OCI-LY3 (cell line): ENCODE measurements around the gene SRC.

Experiments used
- H2AFZ ChIP-seq: fragments of 200-600, 300-600 bp; shearing (Covaris generic); 2 replicates; pipeline ENCODE4 v1.6.0; 2014; ENCODE audit warnings: antibody characterized with exemption, low read depth, low read length
- H3K27ac ChIP-seq: fragments of 200-600, 300-600 bp; sonication (generic); 2 replicates; pipeline ENCODE4 v1.5.1; 2014; ENCODE audit warnings: mild to moderate bottlenecking, low read length, moderate library complexity, mixed read lengths
- H3K27me3 ChIP-seq: fragments of 200-600, 300-600 bp; sonication (generic); 2 replicates; pipeline ENCODE4 v1.6.1; 2014; ENCODE audit warnings: low read depth, low read length, mixed read lengths
- H3K36me3 ChIP-seq: fragments of 200-600, 300-600 bp; sonication (generic); replicated peaks from 2 replicates; pipeline ENCODE3; 2014; ENCODE audit warnings: low read depth, low read length, mixed read lengths
- H3K4me1 ChIP-seq: fragments of 300-600, 200-600 bp; sonication (generic); 2 replicates; pipeline ENCODE4 v1.6.1; 2014; ENCODE audit warnings: low read length, mixed read lengths
- H3K4me2 ChIP-seq: fragments of 200-600, 300-600 bp; sonication (generic); 2 replicates; pipeline ENCODE4 v1.6.1; 2014; ENCODE audit warnings: low read length, mixed read lengths
- H3K4me3 ChIP-seq: fragments of 300-600, 200-600 bp; sonication (generic); 2 replicates; pipeline ENCODE4 v1.5.1; 2014; ENCODE audit warnings: antibody characterized with exemption, mild to moderate bottlenecking, low read length, moderate library complexity
- H3K79me2 ChIP-seq: fragments of 300-600, 200-600 bp; shearing (Covaris generic); 2 replicates; pipeline ENCODE4 v1.6.1; 2014; ENCODE audit warnings: mild to moderate bottlenecking, low read length, mixed read lengths
- H3K9ac ChIP-seq: fragments of 300-600, 200-600 bp; shearing (Covaris generic); 2 replicates; pipeline ENCODE4 v1.6.0; 2014; ENCODE audit warnings: mild to moderate bottlenecking, low read length, moderate library complexity
- H3K9me3 ChIP-seq: fragments of 200-600, 300-600 bp; shearing (Covaris generic); 2 replicates; pipeline ENCODE4 v1.6.1; 2014; ENCODE audit warnings: low read length, mixed read lengths; ENCODE audit not compliant: insufficient read depth
- H4K20me1 ChIP-seq: fragments of 200-600, 300-600 bp; sonication (generic); 2 replicates; pipeline ENCODE4 v1.6.1; 2016; ENCODE audit warnings: low read length, mixed read lengths; ENCODE audit not compliant: insufficient read depth
- CTCF ChIP-seq: fragments of 200-600, 300-600 bp; sonication (generic); IDR thresholded peaks from 2 replicates; pipeline ENCODE4 v1.5.1; 2014; ENCODE audit warnings: antibody characterized with exemption, low read length, low read depth
- EZH2phosphoT487 ChIP-seq: fragments of 200-600 bp; shearing (Covaris generic); IDR thresholded peaks from 2 replicates; pipeline ENCODE4 v1.6.1; 2018; ENCODE audit warnings: antibody characterized with exemption, mixed run types, low read depth

Gene SRC

GRCh38 chr20:37298190-37298939, 47.6 kb upstream of the SRC start:
- Histone ChIP-seq H3K4me2 (no peak overlapping the region), H4K20me1 (peaks cover 56% of the 10 kb centered on the region), H3K9me3 (peaks cover 5% of the 10 kb centered on the region; the same call in 1 of the 2 replicates), H3K4me3 (no peak overlapping the region), H3K36me3 (peaks cover 77% of the 10 kb centered on the region), H3K9ac (no peak overlapping the region), H3K4me1 (peaks cover 15% of the 10 kb centered on the region), H2AFZ (no peak overlapping the region), H3K27ac (no peak overlapping the region), H3K79me2 (peaks cover 75% of the 10 kb centered on the region), H3K27me3 (no peaks in the 10 kb centered on the region)
- no peak for TF ChIP-seq CTCF
- TF ChIP-seq EZH2phosphoT487, result no peak

- TF ChIP-seq CTCF, result no peak
- TF ChIP-seq EZH2phosphoT487, result no peak
- Histone ChIP-seq H3K27ac (no peak overlapping the region), H3K79me2 (peaks cover 60% of the 10 kb centered on the region), H3K9ac (no peak overlapping the region), H3K4me3 (no peak overlapping the region), H3K4me1 (peaks cover 2% of the 10 kb centered on the region), H3K36me3 (peaks cover 76% of the 10 kb centered on the region), H3K4me2 (no peak overlapping the region), H2AFZ (no peak overlapping the region), H3K9me3 (no peaks in the 10 kb centered on the region), H3K27me3 (no peaks in the 10 kb centered on the region), H4K20me1 (peaks cover 45% of the 10 kb centered on the region)
These were observed 46.0 kb upstream of the SRC start for GRCh38 chr20:37299718-37300528.

- Histone ChIP-seq H3K79me2 (peaks cover 48% of the 10 kb centered on the region), H4K20me1 (peaks cover 34% of the 10 kb centered on the region)
These were observed 44.8 kb upstream of the SRC start for GRCh38 chr20:37301120-37301519.

More at GRCh38 chr20:37301120-37301519, 44.8 kb upstream of the SRC start:
- H2AFZ ChIP-seq, result no peak overlapping the region
- no peak overlapping the region for H3K9ac ChIP-seq
- H3K36me3 ChIP-seq, result peaks cover 74% of the 10 kb centered on the region
- H3K9me3 ChIP-seq, result no peaks in the 10 kb centered on the region
- no peak overlapping the region for H3K27ac ChIP-seq
- no peak overlapping the region for H3K4me3 ChIP-seq
- TF ChIP-seq EZH2phosphoT487, result no peak
- no peak for TF ChIP-seq CTCF
- no peaks in the 10 kb centered on the region for H3K27me3 ChIP-seq
- peaks cover 1% of the 10 kb centered on the region for H3K4me1 ChIP-seq
- no peak overlapping the region for H3K4me2 ChIP-seq
